Cardiac septum (tissue), 1 donor: Measurements from ENCODE around the gene PEF1. TPM values are rescaled to one million over a fixed set of nuclear protein-coding genes. Genes with fewer than 3 reads are reported as not detected.

Source experiments
- DNase-seq: peaks from one replicate; pipeline ENCODE4 v3.0.0-alpha.2; 2020; ENCODE audit warnings: low spot score
- intact Hi-C: fragments of 100-400 bp; cut with DNase I; formaldehyde crosslinking; loops from one replicate; pipeline ENCODE4 v1.14.0; 2022
- long read RNA-seq: library from polyadenylated mRNA; unstranded; transcript quantifications from one replicate; pipeline ENCODE4 v2.0.0, GENCODE V29; 2021
- total RNA-seq: library from RNA; stranded (reverse); fragmentation: NEBNext Ultra II Directional; extraction: Animal tissue kit (Norgen Biotek cat#: 25700); gene quantifications from one replicate; pipeline ENCODE4 v1.2.1, GENCODE V29; 2021
- donor health status: DM: no; HTN: no; CAD: no.

PEF1 gene, protein sequence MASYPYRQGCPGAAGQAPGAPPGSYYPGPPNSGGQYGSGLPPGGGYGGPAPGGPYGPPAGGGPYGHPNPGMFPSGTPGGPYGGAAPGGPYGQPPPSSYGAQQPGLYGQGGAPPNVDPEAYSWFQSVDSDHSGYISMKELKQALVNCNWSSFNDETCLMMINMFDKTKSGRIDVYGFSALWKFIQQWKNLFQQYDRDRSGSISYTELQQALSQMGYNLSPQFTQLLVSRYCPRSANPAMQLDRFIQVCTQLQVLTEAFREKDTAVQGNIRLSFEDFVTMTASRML
- total RNA-seq, result 55.1 TPM
- long read RNA-seq, transcript PEF1-201 (5 exons, 1,629 nt), result major isoform, 55 of 81 reads
- long read RNA-seq, transcript PEF1-205 (4 exons, 750 nt), result minor isoform, 5 of 81 reads
- long read RNA-seq, partial matches to known transcripts, result 12 of 81 reads
- long read RNA-seq, other reads (novel, unspliced or antisense), result 9 of 81 reads

GRCh38 chr1:31644560-31645273 is at the start of gene PEF1:
TSS of gene PEF1 (minus strand) at chr1:31644876. CDS start at chr1:31644864, 12 bp downstream.
- DNase-seq, result peak; percentile 99
- intact Hi-C loops, result no loop called here

- no peak for DNase-seq
- intact Hi-C loops, result no loop called here
Measured at GRCh38 chr1:31693231-31693630, 48.6 kb upstream of the PEF1 start.

DNA sequence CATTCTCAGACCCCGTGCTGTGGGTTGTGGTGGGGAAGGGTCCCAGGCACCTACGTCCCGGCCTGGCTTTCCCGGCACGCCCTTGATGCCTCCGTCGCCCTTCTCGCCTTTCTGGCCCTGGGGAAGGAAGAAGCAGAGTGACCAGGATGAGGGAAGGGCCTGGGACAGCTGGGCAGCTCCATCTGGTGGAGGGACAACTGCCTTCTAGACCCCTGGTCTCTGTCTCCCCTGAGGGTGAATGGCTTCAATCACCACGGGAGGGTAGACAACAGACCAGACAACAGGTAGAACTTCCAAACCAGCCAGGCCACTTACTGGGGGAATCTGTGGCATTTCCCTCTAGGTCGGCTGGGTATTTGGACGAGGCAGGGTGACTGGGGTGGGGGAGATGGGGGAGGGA is 47.3 kb upstream of the PEF1 start:
- intact Hi-C loops, result no loop called here
- no peak for DNase-seq

DNA sequence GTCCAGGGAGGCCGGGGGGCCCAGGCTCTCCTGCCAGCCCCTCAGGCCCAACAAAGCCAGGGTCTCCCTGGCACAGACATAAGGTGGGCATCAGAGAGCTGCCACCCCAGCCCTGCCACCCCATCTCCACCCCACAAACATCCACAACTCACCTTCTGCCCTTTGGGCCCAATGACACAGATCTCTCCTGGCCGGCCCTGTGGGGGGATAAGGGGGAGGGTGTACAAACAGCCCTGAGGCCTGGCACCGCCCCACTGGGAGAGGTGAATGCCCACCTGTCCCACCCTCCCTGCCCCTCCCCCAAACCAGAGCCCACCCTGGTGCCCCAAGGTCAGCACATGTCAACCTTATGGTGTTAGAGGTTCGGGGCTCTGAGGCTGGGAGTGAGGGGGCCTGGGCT is 46.8 kb upstream of the PEF1 start:
- no peak for DNase-seq
- intact Hi-C loops, result no loop called here

- no peak for DNase-seq
- intact Hi-C loops, result no loop called here
Measured at GRCh38 chr1:31690921-31691320, 46.2 kb upstream of the PEF1 start.

DNA sequence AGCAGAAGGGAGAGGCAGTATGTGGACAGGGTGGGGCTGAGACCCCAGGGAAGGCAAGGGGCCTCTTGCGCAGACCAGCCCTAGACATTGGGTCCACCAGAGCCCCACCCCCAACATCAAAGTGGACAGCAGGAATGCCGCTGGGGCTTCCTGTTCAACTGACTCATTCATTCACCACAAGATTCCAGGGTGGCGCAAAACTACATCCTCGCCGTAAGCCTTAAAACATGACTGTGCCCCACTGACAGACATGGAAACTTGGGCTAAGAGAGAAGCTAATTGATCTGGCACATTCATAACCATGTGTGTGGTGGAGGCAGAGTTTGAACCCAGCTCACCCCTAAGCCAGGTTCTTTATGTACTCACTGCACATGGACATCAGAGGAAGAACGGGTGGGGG is 45.2 kb upstream of the PEF1 start:
- intact Hi-C loops, result no loop called here
- DNase-seq, result no peak

GRCh38 chr1:31689379-31689778 is 44.7 kb upstream of the PEF1 start:
- intact Hi-C loops, result no loop called here
- no peak for DNase-seq

- intact Hi-C loops, result no loop called here
- DNase-seq, result no peak
Measured at GRCh38 chr1:31688233-31688918, 43.7 kb upstream of the PEF1 start.

DNA sequence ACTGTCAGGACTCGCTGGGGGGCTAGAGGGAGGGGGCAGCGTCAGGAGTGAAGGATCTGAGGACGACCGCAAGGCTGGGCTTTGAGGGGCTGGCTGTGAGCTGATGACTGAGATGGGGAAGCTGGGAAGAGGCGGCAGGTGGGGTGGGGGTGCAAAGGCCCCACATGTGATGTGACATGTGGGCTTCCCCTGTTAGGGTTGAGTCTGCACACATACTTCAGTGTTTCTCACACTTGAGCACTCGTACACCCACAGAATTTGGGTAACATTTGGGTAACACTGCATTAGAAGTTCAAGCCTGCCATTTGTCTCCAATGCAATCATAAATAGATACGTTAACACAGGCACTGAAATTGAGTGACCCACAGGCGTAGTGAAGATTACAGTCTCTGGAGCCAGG is 42.9 kb upstream of the PEF1 start:
- intact Hi-C loops, result no loop called here
- DNase-seq, result no peak

DNA sequence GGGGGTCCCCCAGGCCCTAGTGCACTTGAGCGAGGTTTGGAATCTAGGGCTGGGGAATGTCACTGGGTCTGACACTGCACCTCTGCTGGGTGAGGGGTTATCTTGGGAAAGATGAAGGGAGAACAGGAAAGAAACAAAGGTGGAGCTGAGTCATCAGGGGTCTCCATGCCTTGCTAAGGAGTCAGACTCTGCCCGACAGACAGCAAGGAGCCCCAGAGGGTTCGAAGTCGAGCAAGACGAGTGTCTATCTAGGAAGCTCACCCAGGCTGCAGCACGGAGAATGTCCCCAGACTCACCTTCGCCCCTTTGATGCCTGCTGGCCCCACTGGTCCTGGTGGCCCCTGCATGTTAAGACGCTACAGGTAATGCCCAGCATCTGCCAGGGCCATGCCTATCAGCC is 41.1 kb upstream of the PEF1 start:
- no peak for DNase-seq
- intact Hi-C loops, result no loop called here

GRCh38 chr1:31683997-31684396 is 39.3 kb upstream of the PEF1 start:
- intact Hi-C loops, result no loop called here
- DNase-seq, result no peak

- DNase-seq, result no peak
- intact Hi-C loops, result no loop called here
Measured at GRCh38 chr1:31681415-31681814, 36.7 kb upstream of the PEF1 start.

- DNase-seq, result no peak
- intact Hi-C loops, result no loop called here
Measured at GRCh38 chr1:31679676-31680230, 35.1 kb upstream of the PEF1 start.

DNA sequence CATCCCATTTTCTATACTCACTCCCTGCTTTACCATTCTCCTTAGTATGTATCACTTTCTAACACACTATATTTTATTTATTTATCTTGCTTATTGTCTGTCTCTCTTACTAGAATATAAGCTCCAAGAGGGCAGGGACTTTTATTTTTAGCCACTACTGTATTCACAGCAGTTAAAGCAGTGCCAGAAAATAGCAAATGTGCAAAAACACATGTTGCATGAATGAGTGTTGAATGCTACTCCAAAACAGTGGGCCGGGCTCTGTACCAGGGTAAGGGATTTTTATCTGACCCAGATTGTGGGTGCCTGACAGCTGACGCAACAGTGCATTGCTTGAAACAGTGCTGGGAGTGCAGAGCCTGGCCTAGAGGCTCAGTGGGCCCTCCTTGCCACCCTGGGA is 34.4 kb upstream of the PEF1 start:
- DNase-seq, result no peak
- intact Hi-C loops, result no loop called here

GRCh38 chr1:31678681-31679080 is 34.0 kb upstream of the PEF1 start:
- intact Hi-C loops, result no loop called here

GRCh38 chr1:31677949-31678348 is 33.3 kb upstream of the PEF1 start:
- no peak for DNase-seq
- intact Hi-C loops, result no loop called here

More at GRCh38 chr1:31678681-31679080, 34.0 kb upstream of the PEF1 start:
- no peak for DNase-seq

DNA sequence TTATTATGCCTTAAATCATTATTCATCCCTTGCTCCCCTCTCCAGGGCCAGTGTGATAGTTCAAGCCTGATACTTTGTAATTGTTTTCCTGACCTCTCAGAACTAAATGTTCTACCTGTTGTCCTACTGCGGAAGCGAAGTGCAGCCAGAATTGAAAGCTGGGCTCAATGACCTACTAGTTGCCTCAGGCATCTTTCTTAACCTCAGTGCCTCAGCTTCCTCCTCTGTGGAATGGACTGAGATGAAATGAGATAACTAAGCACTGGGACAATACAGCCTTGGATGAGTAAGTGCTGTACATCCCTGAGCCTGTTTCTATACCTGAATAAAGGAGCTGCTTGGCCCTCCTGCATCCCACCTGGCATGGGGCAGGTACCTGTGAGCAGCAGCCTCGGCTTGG is 32.7 kb upstream of the PEF1 start:
- intact Hi-C loops, result no loop called here
- no peak for DNase-seq

GRCh38 chr1:31675756-31676155 is 31.1 kb upstream of the PEF1 start:
- DNase-seq, result no peak

GRCh38 chr1:31675161-31675560 is 30.5 kb upstream of the PEF1 start:
- no peak for DNase-seq
- intact Hi-C loops, result no loop called here

More at GRCh38 chr1:31675756-31676155, 31.1 kb upstream of the PEF1 start:
- intact Hi-C loops, result no loop called here

DNA sequence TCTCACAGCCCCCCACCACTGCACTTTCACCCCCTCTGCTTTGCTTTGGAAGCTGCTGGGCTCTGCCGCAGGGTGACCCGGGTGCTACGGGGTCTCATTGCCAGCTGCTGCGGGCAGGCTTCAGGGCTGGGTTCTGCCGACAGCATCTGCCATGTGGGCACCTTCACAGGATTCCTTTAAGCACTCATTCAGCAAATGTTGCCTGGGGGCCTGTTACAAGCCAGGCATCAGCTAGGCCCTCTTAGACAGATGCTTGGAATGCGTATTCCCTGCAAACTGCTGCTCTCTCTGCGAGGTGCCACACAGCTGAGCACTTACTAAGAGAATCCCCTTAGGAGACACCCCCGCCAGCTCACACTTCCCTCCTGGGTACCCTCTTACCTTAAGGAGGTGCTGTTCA is 29.9 kb upstream of the PEF1 start:
- no peak for DNase-seq
- intact Hi-C loops, result no loop called here
